HG03135 (cell line): ENCODE data around the gene UACA.
"Not testable (repeated sequence)": the region's sequence is repeated elsewhere in the genome, so short reads cannot be mapped to it uniquely, and the experiment has no call there.

Source experiments
- ATAC-seq: cut with Tn5 transposase; IDR thresholded peaks from one replicate; pipeline ENCODE4 v1.9.1; 2021; ENCODE audit warnings: mild to moderate bottlenecking, moderate library complexity; ENCODE audit not compliant: unreplicated experiment

The UACA gene

GRCh38 chr15:70633103-70633831 lies 130.1 kb downstream of the UACA start:
- ATAC-seq = no peak

GRCh38 chr15:70632491-70633102 lies 130.8 kb downstream of the UACA start:
- ATAC-seq = no peak

GRCh38 chr15:70632079-70632478 lies 131.3 kb downstream of the UACA start:
- no peak for ATAC-seq

- ATAC-seq = no peak
Observed at GRCh38 chr15:70629735-70630273, 133.6 kb downstream of the UACA start.

- ATAC-seq = no peak
Observed at GRCh38 chr15:70628549-70628896, 134.8 kb downstream of the UACA start.

- ATAC-seq = no peak
Observed at GRCh38 chr15:70627734-70628548, 135.4 kb downstream of the UACA start.

GRCh38 chr15:70627322-70627721 lies 136.0 kb downstream of the UACA start:
- ATAC-seq = no peak

- no peak for ATAC-seq
Observed at GRCh38 chr15:70625438-70625837, 137.9 kb downstream of the UACA start.

GRCh38 chr15:70625011-70625410 lies 138.3 kb downstream of the UACA start:
- no peak for ATAC-seq

- no peak for ATAC-seq
Observed at GRCh38 chr15:70618929-70619328, 144.4 kb downstream of the UACA start.

GRCh38 chr15:70617911-70618287 lies 145.5 kb downstream of the UACA start:
- no peak for ATAC-seq

- no peak for ATAC-seq
Observed at GRCh38 chr15:70617076-70617910, 146.1 kb downstream of the UACA start.

GRCh38 chr15:70616311-70616756 lies 147.0 kb downstream of the UACA start:
- ATAC-seq = not testable (repeated sequence)

- ATAC-seq = no peak
Observed at GRCh38 chr15:70615435-70616310, 147.7 kb downstream of the UACA start.

- ATAC-seq = no peak
Observed at GRCh38 chr15:70614221-70614620, 149.1 kb downstream of the UACA start.

- ATAC-seq = no peak
Observed at GRCh38 chr15:70613271-70613670, 150.1 kb downstream of the UACA start.

- no peak for ATAC-seq
Observed at GRCh38 chr15:70611286-70611685, 152.1 kb downstream of the UACA start.

- no peak for ATAC-seq
Observed at GRCh38 chr15:70610541-70610940, 152.8 kb downstream of the UACA start.

GRCh38 chr15:70609889-70610288 lies 153.5 kb downstream of the UACA start:
- ATAC-seq = no peak

- no peak for ATAC-seq
Observed at GRCh38 chr15:70608144-70608543, 155.2 kb downstream of the UACA start.
